Left lung (tissue), 10 donors: ENCODE data around the gene MAN1A2. TPM values are rescaled to one million over a fixed set of nuclear protein-coding genes. Genes with fewer than 3 reads are reported as not detected.

Experiments
- ATAC-seq: fragments of 200-7000 bp; cut with Tn5 transposase; one replicate; pipeline ENCODE4 v1.9.1; 2020; ENCODE audit warnings: moderate library complexity
- DNase-seq, 4 donors: peaks; one replicate each; pipeline ENCODE4 v3.0.0-alpha.2; 2013 to 2020
- H3K27ac ChIP-seq, 2 donors: fragments of 200-600 bp; sonication (generic) in 1 of 2; one replicate each; pipeline versions ENCODE4 v1.5.0 to v1.8.0; 2020 to 2021
- H3K27me3 ChIP-seq, 2 donors: fragments of 200-600 bp; sonication (generic) in 1 of 2; one replicate each; pipeline versions ENCODE4 v1.5.0 to v1.8.0; 2020 to 2021
- H3K36me3 ChIP-seq, 2 donors: fragments of 200-600 bp; sonication (generic) in 1 of 2; one replicate each; pipeline versions ENCODE4 v1.5.0 to v1.8.0; 2020 to 2021
- H3K4me1 ChIP-seq, 2 donors: fragments of 200-600 bp; one replicate each; pipeline ENCODE4 v1.8.0; 2021
- H3K4me3 ChIP-seq, 2 donors: fragments of 200-600 bp; sonication (generic) in 1 of 2; one replicate each; pipeline versions ENCODE4 v1.5.0 to v1.8.0; 2020 to 2021; ENCODE audit warnings: mild to moderate bottlenecking in 1 of 2
- H3K9me3 ChIP-seq, 2 donors: fragments of 200-600 bp; sonication (generic) in 1 of 2; one replicate each; pipeline versions ENCODE4 v1.5.0 to v1.8.0; 2020 to 2021
- CTCF ChIP-seq, 2 donors: fragments of 200-600 bp; sonication (generic) in 1 of 2; IDR thresholded peaks; one replicate each; pipeline versions ENCODE4 v1.5.0 to v1.8.0; 2021; ENCODE audit warnings: antibody characterized with exemption in 2 of 2
- intact Hi-C, 2 donors: fragments of 100-400 bp; cut with DNase I; formaldehyde crosslinking; loops; one replicate each; pipeline versions ENCODE4 v1.11.2 to v1.14.2; 2022
- polyA plus RNA-seq, 6 donors: library from polyadenylated mRNA; unstranded; fragments of 120-200 nt; gene quantifications; one replicate each; pipeline ENCODE4 v1.2.1, GENCODE V29; 2013; ENCODE audit not compliant: insufficient read length in 6 of 6
- total RNA-seq, 2 donors: library from RNA; stranded (reverse); fragmentation: NEBNext Ultra II Directional; extraction: Animal tissue kit (Norgen Biotek cat#: 25700); gene quantifications; one replicate each; pipeline ENCODE4 v1.2.1, GENCODE V29; 2021
- donor health status: DM: no; HTN: yes; CAD: no.
- donor health status: DM: no; HTN: no; CAD: no.

Gene MAN1A2
- total and polyA plus RNA-seq, 8 donors, result 31.8 to 49.4 (median 34.6) TPM

- intact Hi-C loops, result loop anchor here in 1 of 2 donors (10.0 kb wide), 1 partner anchor 359 kb away; no protein-coding TSS in a partner anchor
- Histone ChIP-seq H3K27ac (no peak overlapping the region), H3K9me3 (no peaks in the 10 kb centered on the region), H3K4me3 (no peak overlapping the region), H3K27me3 (no peaks in the 10 kb centered on the region), H3K4me1 (peaks cover 0 to 4% of the 10 kb centered on the region in 2 donors), H3K36me3 (no peaks in the 10 kb centered on the region)
- no peak for ATAC-seq
- TF ChIP-seq CTCF (IDR thresholded peaks at IDR 0.05), result no peak
- no peak for DNase-seq
These were observed 168.6 kb downstream of the MAN1A2 start for GRCh38 chr1:117535821-117536220.

GRCh38 chr1:117537291-117537920, 170.2 kb downstream of the MAN1A2 start:
- no peak for TF ChIP-seq CTCF (IDR thresholded peaks at IDR 0.05)
- intact Hi-C loops, result loop anchor here in 1 of 2 donors (10.0 kb wide), 1 partner anchor 357 kb away; no protein-coding TSS in a partner anchor
- no peak overlapping the region for H3K4me3 ChIP-seq
- no peaks in the 10 kb centered on the region for H3K27me3 ChIP-seq
- DNase-seq (peak in 3 of 4 donors; percentile 36 to 83 (median 55)), ATAC-seq (peak; percentile 88)
- H3K27ac ChIP-seq, result no peak overlapping the region
- peaks cover 0 to 4% of the 10 kb centered on the region in 2 donors for H3K4me1 ChIP-seq
- no peaks in the 10 kb centered on the region for H3K9me3 ChIP-seq
- H3K36me3 ChIP-seq, result no peaks in the 10 kb centered on the region

- Histone ChIP-seq H3K27ac (no peak overlapping the region), H3K27me3 (no peaks in the 10 kb centered on the region), H3K4me3 (no peak overlapping the region), H3K9me3 (no peaks in the 10 kb centered on the region), H3K36me3 (no peaks in the 10 kb centered on the region), H3K4me1 (peaks cover 0 to 4% of the 10 kb centered on the region in 2 donors)
- DNase-seq (no peak), ATAC-seq (no peak)
- intact Hi-C loops, result no loop called here
- no peak for TF ChIP-seq CTCF (IDR thresholded peaks at IDR 0.05)
These were observed 173.3 kb downstream of the MAN1A2 start for GRCh38 chr1:117540532-117540931.

- TF ChIP-seq CTCF (IDR thresholded peaks at IDR 0.05), result no peak
- no peaks in the 10 kb centered on the region for H3K27me3 ChIP-seq
- no peak for ATAC-seq
These were observed 173.8 kb downstream of the MAN1A2 start for GRCh38 chr1:117541003-117541402.

GRCh38 chr1:117541585-117541984, 174.3 kb downstream of the MAN1A2 start:
- TF ChIP-seq CTCF (IDR thresholded peaks at IDR 0.05), result no peak
- intact Hi-C loops, result no loop called here
- Histone ChIP-seq H3K36me3 (no peaks in the 10 kb centered on the region), H3K27me3 (no peaks in the 10 kb centered on the region), H3K4me3 (no peak overlapping the region), H3K9me3 (no peaks in the 10 kb centered on the region), H3K27ac (no peak overlapping the region), H3K4me1 (peaks cover 0 to 4% of the 10 kb centered on the region in 2 donors)
- ATAC-seq, result no peak
- DNase-seq, result no peak

More at GRCh38 chr1:117541003-117541402, 173.8 kb downstream of the MAN1A2 start:
- Histone ChIP-seq H3K4me1 (peaks cover 0 to 4% of the 10 kb centered on the region in 2 donors), H3K27ac (no peak overlapping the region), H3K9me3 (no peaks in the 10 kb centered on the region), H3K4me3 (no peak overlapping the region), H3K36me3 (no peaks in the 10 kb centered on the region)
- intact Hi-C loops, result no loop called here
- DNase-seq, result no peak
